HG02943 (cell line): ENCODE data around the gene ISYNA1.

Experiments
- ATAC-seq: cut with Tn5 transposase; IDR thresholded peaks from one replicate; pipeline ENCODE4 v1.9.1; 2021; ENCODE audit warnings: mild to moderate bottlenecking, low read depth, moderate library complexity; ENCODE audit not compliant: unreplicated experiment

The ISYNA1 gene

GRCh38 chr19:18397242-18398202, 40.4 kb downstream of the ISYNA1 start, which contains the start of gene LRRC25:
TSS of gene LRRC25 (minus strand) at chr19:18397622. CDS start at chr19:18396963, 659 bp downstream.
- no peak for ATAC-seq

- no peak for ATAC-seq
Observed at GRCh38 chr19:18396471-18397241, 41.3 kb downstream of the ISYNA1 start.

GRCh38 chr19:18393836-18394235, 44.1 kb downstream of the ISYNA1 start:
- ATAC-seq: no peak

GRCh38 chr19:18392926-18393325, 45.0 kb downstream of the ISYNA1 start:
- ATAC-seq: no peak

- ATAC-seq: no peak
Observed at GRCh38 chr19:18392417-18392816, 45.5 kb downstream of the ISYNA1 start.

- ATAC-seq: no peak
Observed at GRCh38 chr19:18391509-18392075, 46.3 kb downstream of the ISYNA1 start.

- ATAC-seq: no peak
Observed at GRCh38 chr19:18390065-18390907, 47.6 kb downstream of the ISYNA1 start.

GRCh38 chr19:18389726-18390064, 48.2 kb downstream of the ISYNA1 start:
- ATAC-seq: no peak

- ATAC-seq: no peak
Observed at GRCh38 chr19:18388960-18389725, 48.8 kb downstream of the ISYNA1 start.

- ATAC-seq: no peak
Observed at GRCh38 chr19:18388100-18388959, 49.6 kb downstream of the ISYNA1 start.

GRCh38 chr19:18386543-18387271, 51.2 kb downstream of the ISYNA1 start:
- no peak for ATAC-seq

- ATAC-seq: no peak
Observed at GRCh38 chr19:18385675-18386542, 52.0 kb downstream of the ISYNA1 start, which contains the start of gene GDF15. TSS of gene GDF15 (plus strand) at chr19:18386158. CDS start at chr19:18386190, 32 bp downstream.

- no peak for ATAC-seq
Observed at GRCh38 chr19:18385359-18385674, 52.6 kb downstream of the ISYNA1 start.

- ATAC-seq: no peak
Observed at GRCh38 chr19:18384775-18385174, 53.2 kb downstream of the ISYNA1 start.
